HepG2 (cell line): ENCODE results near the gene KCNB1. TPM values are rescaled to one million over a fixed set of nuclear protein-coding genes. Genes with fewer than 3 reads are reported as not detected.

Experiments used
- ATAC-seq: fragments of 200-7000 bp; cut with Tn5 transposase; 3 replicates; pipeline ENCODE4 v1.9.1; 2020; ENCODE audit warnings: mild to moderate bottlenecking, moderate library complexity
- BruUV-seq: library from RNA; stranded (reverse); fragments of 400-500 nt; replicated peaks from 2 replicates; lab custom pipeline; 2021; lab: Mats Ljungman, UMichigan
- CTCF ChIA-PET: fragments of 300-600 bp; formaldehyde crosslinking; extraction: SDS; loops from one replicate; lab custom pipeline; 2021; ENCODE audit warnings: low total read pairs, inconsistent platforms, low intra/inter-chr PET ratio; lab: Yijun Ruan, JAX
- POLR2A ChIA-PET: fragments of 350-600 bp; sonication (Branson Sonifier 250); formaldehyde crosslinking; loops from one replicate; lab custom pipeline; 2020; ENCODE audit warnings: antibody characterized with exemption, inconsistent platforms; lab: Yijun Ruan, JAX
- DNase-seq: peaks from one replicate; pipeline ENCODE4 v3.0.0-alpha.2; 2015; ENCODE audit warnings: low spot score
- FAIRE-seq: peaks from 3 replicates; lab custom pipeline; 2011; peaks lifted over from hg19 to GRCh38; lab: Jason Lieb, UNC
- H2AFZ ChIP-seq: one replicate; pipeline ENCODE4 v1.6.1; 2011; ENCODE audit warnings: low read length, inconsistent platforms
- H3K27ac ChIP-seq: fragments of 300-600 bp; 3 replicates; pipeline ENCODE4 v1.8.0; 2011; ENCODE audit warnings: mixed run types, mild to moderate bottlenecking, mixed read lengths, low read length, inconsistent platforms; ENCODE audit not compliant: insufficient read depth; ENCODE audit errors: extremely low read length
- H3K27me3 ChIP-seq, 2 experiments: fragments of 200-600 bp in 1 of 2; 2 replicates in 1 of 2; 3 replicates in 1 of 2; pipeline versions ENCODE4 v1.6.0 to v1.8.0; 2011; ENCODE audit warnings: low read length in 2 of 2, mild to moderate bottlenecking in 2 of 2, moderate library complexity in 2 of 2, inconsistent platforms in 1 of 2; ENCODE audit not compliant: insufficient read depth in 2 of 2, control insufficient read depth in 1 of 2
- H3K36me3 ChIP-seq, 2 experiments: fragments of 200-600 bp in 1 of 2; replicated peaks in 1 of 2; 2 replicates in 1 of 2; 3 replicates in 1 of 2; pipeline versions ENCODE4 v1.5.1 to v1.8.0; 2011; ENCODE audit warnings: low read length in 2 of 2, inconsistent platforms in 1 of 2; ENCODE audit not compliant: insufficient read depth in 2 of 2, control insufficient read depth in 1 of 2
- H3K4me1 ChIP-seq: 2 replicates; pipeline ENCODE4 v1.5.1; 2012; ENCODE audit warnings: low read length, inconsistent platforms; ENCODE audit not compliant: insufficient read depth
- H3K4me2 ChIP-seq: 2 replicates; pipeline ENCODE4 v1.6.0; 2011; ENCODE audit warnings: low read depth, low read length, inconsistent platforms
- H3K4me3 ChIP-seq, 3 experiments: fragments of 200-600 bp in 1 of 3; sonication (generic), shearing (Covaris generic) in 1 of 3; replicated peaks in 1 of 3; 2 replicates each; pipeline ENCODE4 v1.5.1; 2011 to 2016; ENCODE audit warnings: low read length in 3 of 3, inconsistent platforms in 2 of 3, low read depth in 2 of 3, mild to moderate bottlenecking in 2 of 3, control low read depth in 1 of 3, mixed read lengths in 1 of 3; ENCODE audit not compliant: insufficient read depth in 1 of 3
- H3K79me2 ChIP-seq: one replicate; pipeline ENCODE4 v1.6.1; 2011; ENCODE audit warnings: low read length, inconsistent platforms; ENCODE audit not compliant: insufficient read depth
- H3K9ac ChIP-seq: 2 replicates; pipeline ENCODE4 v1.6.0; 2011; ENCODE audit warnings: mild to moderate bottlenecking, low read depth, low read length, inconsistent platforms; ENCODE audit not compliant: insufficient read depth
- H3K9me3 ChIP-seq: 2 replicates; pipeline ENCODE4 v1.5.1; 2012; ENCODE audit warnings: mild to moderate bottlenecking, low read length
- H4K20me1 ChIP-seq: 2 replicates; pipeline ENCODE4 v1.6.0; 2011; ENCODE audit warnings: inconsistent platforms, mild to moderate bottlenecking, low read length, moderate library complexity; ENCODE audit not compliant: insufficient read depth
- DMAP1 ChIP-seq: IDR thresholded peaks from 2 replicates; pipeline ENCODE4 v1.6.1; 2016
- DNMT3B ChIP-seq: conservative IDR thresholded peaks from 2 replicates; pipeline ENCODE4 v1.6.1; 2016; ENCODE audit warnings: missing biosample characterization, control low read depth
- IRF9 ChIP-seq: sonication (generic); formaldehyde crosslinking; IDR thresholded peaks from 2 replicates; pipeline ENCODE4 v1.8.0; 2022; ENCODE audit warnings: missing genetic modification reagents, mild to moderate bottlenecking, borderline replicate concordance
- SP1 ChIP-seq, 2 experiments: fragments of 450-650 bp in 1 of 2; sonication (generic) in 1 of 2; formaldehyde crosslinking in 1 of 2; IDR thresholded peaks; 2 replicates each; pipeline versions ENCODE4 v1.4.0 to v1.6.1; 2016 to 2020; ENCODE audit warnings: missing genetic modification reagents in 1 of 2
- TCF7 ChIP-seq: sonication (generic); IDR thresholded peaks from 2 replicates; pipeline ENCODE4 v1.6.1; 2016; ENCODE audit warnings: antibody characterized with exemption, low read depth
- THYN1 ChIP-seq: sonication (generic); formaldehyde crosslinking; IDR thresholded peaks from 2 replicates; pipeline ENCODE4 v1.8.1; 2023; ENCODE audit warnings: low read depth, mild to moderate bottlenecking, moderate library complexity, missing genetic modification reagents, borderline replicate concordance
- ZNF367 ChIP-seq: sonication (generic); formaldehyde crosslinking; IDR thresholded peaks from 2 replicates; pipeline ENCODE4 v1.4.0; 2020; ENCODE audit warnings: missing genetic modification reagents, borderline replicate concordance
- ZNF468 ChIP-seq: sonication (generic); formaldehyde crosslinking; IDR thresholded peaks from 2 replicates; pipeline ENCODE4 v1.8.0; 2022; ENCODE audit warnings: mild to moderate bottlenecking, moderate library complexity, missing genetic modification reagents
- WGBS: methylation state at CpG from one replicate; pipeline ENCODE4 v1.1.6; 2017; ENCODE audit warnings: low lambda C conversion rate; 5-methylcytosine and 5-hydroxymethylcytosine counted together
- in situ Hi-C: cut with HindIII; loops from 2 replicates; pipeline ENCODE4 v1.10.0; 2017; ENCODE audit warnings: low pct_unique_long_range_greater_than_20kb; ENCODE audit not compliant: extremely low pct_ligation_motif_present
- intact Hi-C: fragments of 100-400 bp; cut with micrococcal nuclease; formaldehyde crosslinking; loops from one replicate; pipeline ENCODE4 v1.10.0; 2022; ENCODE audit not compliant: unreplicated experiment
- polyA plus RNA-seq, 8 experiments: library from polyadenylated mRNA; depleted of rRNA in 3 of 8; stranded (reverse) in 7 of 8; unstranded in 1 of 8; fragments of >200 nt; fragmentation: Illumina TruSeq in 4 of 8; extraction: Trizol in 4 of 8; gene quantifications; 2 replicates each; pipeline versions ENCODE4 v1.2.1 to v1.2.3, GENCODE V29; 2011 to 2016; ENCODE audit warnings: low read depth in 4 of 8, missing spikeins in 1 of 8, mixed read lengths in 1 of 8; ENCODE audit not compliant: insufficient read depth in 1 of 8
- total RNA-seq, 5 experiments: library from RNA; depleted of rRNA; stranded (reverse); fragments of >200 nt; fragmentation: Illumina TruSeq; extraction: Trizol; gene quantifications; 2 replicates each; pipeline ENCODE4 v1.2.3, GENCODE V29; 2016; ENCODE audit warnings: low read depth in 1 of 5
- TF ChIP-seq, protein P1 (sequence below): sonication (generic); formaldehyde crosslinking; IDR thresholded peaks from 2 replicates; pipeline ENCODE4 v1.4.0; 2020; ENCODE audit warnings: missing genetic modification reagents, borderline replicate concordance
- TF ChIP-seq, protein P2 (sequence below): IDR thresholded peaks from 2 replicates; pipeline ENCODE4 v1.4.0; 2020; ENCODE audit warnings: mild to moderate bottlenecking, missing genetic modification reagents

Gene KCNB1
- total and polyA plus RNA-seq, 2 of the 13 experiments (the other 11 are each of a cell fraction or from before 2014, with no cell fraction given): 0.02 TPM; not detected in 1

DNA sequence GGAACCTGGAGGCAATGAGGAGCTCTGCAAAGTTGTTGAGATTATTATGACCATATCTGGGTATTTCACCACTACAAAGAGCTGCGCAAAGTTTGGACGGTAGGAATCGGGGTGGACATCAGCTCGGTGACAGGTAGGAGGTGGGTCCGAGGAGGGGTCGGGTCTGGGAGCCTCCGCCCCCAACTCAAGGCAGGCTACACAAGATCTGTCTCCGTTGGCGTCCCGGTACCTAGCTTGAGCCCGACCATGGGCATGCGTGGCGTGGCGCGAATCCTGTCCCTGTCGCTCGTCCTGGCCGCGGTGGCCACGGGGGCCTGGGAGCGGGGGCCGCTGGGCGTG, 164.4 kb downstream of the KCNB1 start:
- peaks cover 7 to 61% of the 10 kb centered on the region in 2 experiments; a peak in 4 of 5 replicates for H3K27me3 ChIP-seq
- no peaks in the 10 kb centered on the region for H3K36me3 ChIP-seq
- FAIRE-seq (no peak), ATAC-seq (peak; percentile 35), DNase-seq (no peak)
- no peaks in the 10 kb centered on the region; the same call in 1 of the 2 replicates for H4K20me1 ChIP-seq
- TF ChIP-seq ZNF468: 0 out of 2 replicates have a peak, but pooled peaks have one; percentile 44
- TF ChIP-seq, protein P1, sequence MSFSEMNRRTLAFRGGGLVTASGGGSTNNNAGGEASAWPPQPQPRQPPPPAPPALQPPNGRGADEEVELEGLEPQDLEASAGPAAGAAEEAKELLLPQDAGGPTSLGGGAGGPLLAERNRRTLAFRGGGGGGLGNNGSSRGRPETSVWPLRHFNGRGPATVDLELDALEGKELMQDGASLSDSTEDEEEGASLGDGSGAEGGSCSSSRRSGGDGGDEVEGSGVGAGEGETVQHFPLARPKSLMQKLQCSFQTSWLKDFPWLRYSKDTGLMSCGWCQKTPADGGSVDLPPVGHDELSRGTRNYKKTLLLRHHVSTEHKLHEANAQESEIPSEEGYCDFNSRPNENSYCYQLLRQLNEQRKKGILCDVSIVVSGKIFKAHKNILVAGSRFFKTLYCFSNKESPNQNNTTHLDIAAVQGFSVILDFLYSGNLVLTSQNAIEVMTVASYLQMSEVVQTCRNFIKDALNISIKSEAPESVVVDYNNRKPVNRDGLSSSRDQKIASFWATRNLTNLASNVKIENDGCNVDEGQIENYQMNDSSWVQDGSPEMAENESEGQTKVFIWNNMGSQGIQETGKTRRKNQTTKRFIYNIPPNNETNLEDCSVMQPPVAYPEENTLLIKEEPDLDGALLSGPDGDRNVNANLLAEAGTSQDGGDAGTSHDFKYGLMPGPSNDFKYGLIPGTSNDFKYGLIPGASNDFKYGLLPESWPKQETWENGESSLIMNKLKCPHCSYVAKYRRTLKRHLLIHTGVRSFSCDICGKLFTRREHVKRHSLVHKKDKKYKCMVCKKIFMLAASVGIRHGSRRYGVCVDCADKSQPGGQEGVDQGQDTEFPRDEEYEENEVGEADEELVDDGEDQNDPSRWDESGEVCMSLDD (CRISPR knock-in tag): no peak
- TF ChIP-seq THYN1 (CRISPR knock-in tag): no peak
- no peak overlapping the region for H3K27ac ChIP-seq
- BruUV-seq: no TSS peak
- ChIA-PET CTCF (no interaction called here), POLR2A (interaction anchor here (1.3 kb wide), 1 partner anchor 14 kb away, joined by 3 read pairs; no protein-coding TSS in a partner anchor)
- peak overlapping the region; percentile 29; the same call in 1 of the 2 replicates for H3K4me2 ChIP-seq
- 16% methylated on average over 21 of the region's 23 CpGs for WGBS
- no peaks in the 10 kb centered on the region for H3K79me2 ChIP-seq
- in situ Hi-C loops (no loop called here), intact Hi-C loops (loop anchor here (2.0 kb wide), 1 partner anchor 41 kb away; no protein-coding TSS in a partner anchor)
- H2AFZ ChIP-seq: no peak overlapping the region
- H3K9me3 ChIP-seq: no peaks in the 10 kb centered on the region
- peaks cover 9% of the 10 kb centered on the region; the same call in 1 of the 2 replicates for H3K4me1 ChIP-seq
- peak overlapping the region in 1 of 3 experiments; percentile 47; a peak in 1 of 6 replicates for H3K4me3 ChIP-seq
- H3K9ac ChIP-seq: no peak overlapping the region

DNA sequence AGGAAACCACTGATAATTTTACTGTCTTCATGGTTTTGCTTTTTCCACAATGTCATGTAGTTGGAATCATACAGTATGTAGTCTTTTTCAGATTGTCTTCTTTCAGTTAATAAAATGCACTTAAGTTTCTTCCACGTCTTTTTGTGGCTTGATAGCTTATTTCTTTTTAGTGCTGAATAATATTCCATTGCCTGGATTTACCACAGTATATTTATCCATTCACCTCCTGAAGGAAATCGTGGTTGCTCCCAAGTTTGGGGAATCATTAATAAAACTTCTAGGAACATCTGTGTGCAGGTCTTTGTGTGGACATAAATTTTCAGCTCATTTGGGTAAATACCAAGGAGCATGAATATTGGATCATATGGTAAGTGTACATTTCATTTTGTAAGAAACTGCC, 165.8 kb downstream of the KCNB1 start:
- H3K79me2 ChIP-seq: no peaks in the 10 kb centered on the region
- no peaks in the 10 kb centered on the region for H3K9me3 ChIP-seq
- under 1% methylated on average over 2 of the region's 2 CpGs for WGBS
- no peak overlapping the region for H3K27ac ChIP-seq
- CTCF ChIA-PET: interaction anchor here (0.7 kb wide), 1 partner anchor 17 kb away, joined by 3 read pairs; no protein-coding TSS in a partner anchor
- no peak for DNase-seq
- H3K27me3 ChIP-seq: peaks cover 8 to 60% of the 10 kb centered on the region in 2 experiments; a peak in 4 of 5 replicates
- H3K9ac ChIP-seq: no peak overlapping the region
- FAIRE-seq: no peak
- H3K4me3 ChIP-seq: no peak overlapping the region
- intact Hi-C loops: no loop called here
- peaks cover 9% of the 10 kb centered on the region; the same call in 1 of the 2 replicates for H3K4me1 ChIP-seq
- no TSS peak for BruUV-seq
- no peak overlapping the region for H3K4me2 ChIP-seq
- no peak for ATAC-seq
- H3K36me3 ChIP-seq: no peaks in the 10 kb centered on the region
- H2AFZ ChIP-seq: no peak overlapping the region
- in situ Hi-C loops: no loop called here
- POLR2A ChIA-PET: no interaction called here
- H4K20me1 ChIP-seq: no peaks in the 10 kb centered on the region; the same call in 1 of the 2 replicates
- TF ChIP-seq ZNF367 (CRISPR knock-in tag): no peak
- no peak for TF ChIP-seq DMAP1 (CRISPR knock-in tag)
- no peak for TF ChIP-seq SP1 (IDR thresholded peaks at IDR 0.05)
- no peak for TF ChIP-seq SP1 (CRISPR knock-in tag; IDR thresholded peaks at IDR 0.05)
- no peak for TF ChIP-seq IRF9
- no peak for TF ChIP-seq DNMT3B
- TF ChIP-seq, protein P2, sequence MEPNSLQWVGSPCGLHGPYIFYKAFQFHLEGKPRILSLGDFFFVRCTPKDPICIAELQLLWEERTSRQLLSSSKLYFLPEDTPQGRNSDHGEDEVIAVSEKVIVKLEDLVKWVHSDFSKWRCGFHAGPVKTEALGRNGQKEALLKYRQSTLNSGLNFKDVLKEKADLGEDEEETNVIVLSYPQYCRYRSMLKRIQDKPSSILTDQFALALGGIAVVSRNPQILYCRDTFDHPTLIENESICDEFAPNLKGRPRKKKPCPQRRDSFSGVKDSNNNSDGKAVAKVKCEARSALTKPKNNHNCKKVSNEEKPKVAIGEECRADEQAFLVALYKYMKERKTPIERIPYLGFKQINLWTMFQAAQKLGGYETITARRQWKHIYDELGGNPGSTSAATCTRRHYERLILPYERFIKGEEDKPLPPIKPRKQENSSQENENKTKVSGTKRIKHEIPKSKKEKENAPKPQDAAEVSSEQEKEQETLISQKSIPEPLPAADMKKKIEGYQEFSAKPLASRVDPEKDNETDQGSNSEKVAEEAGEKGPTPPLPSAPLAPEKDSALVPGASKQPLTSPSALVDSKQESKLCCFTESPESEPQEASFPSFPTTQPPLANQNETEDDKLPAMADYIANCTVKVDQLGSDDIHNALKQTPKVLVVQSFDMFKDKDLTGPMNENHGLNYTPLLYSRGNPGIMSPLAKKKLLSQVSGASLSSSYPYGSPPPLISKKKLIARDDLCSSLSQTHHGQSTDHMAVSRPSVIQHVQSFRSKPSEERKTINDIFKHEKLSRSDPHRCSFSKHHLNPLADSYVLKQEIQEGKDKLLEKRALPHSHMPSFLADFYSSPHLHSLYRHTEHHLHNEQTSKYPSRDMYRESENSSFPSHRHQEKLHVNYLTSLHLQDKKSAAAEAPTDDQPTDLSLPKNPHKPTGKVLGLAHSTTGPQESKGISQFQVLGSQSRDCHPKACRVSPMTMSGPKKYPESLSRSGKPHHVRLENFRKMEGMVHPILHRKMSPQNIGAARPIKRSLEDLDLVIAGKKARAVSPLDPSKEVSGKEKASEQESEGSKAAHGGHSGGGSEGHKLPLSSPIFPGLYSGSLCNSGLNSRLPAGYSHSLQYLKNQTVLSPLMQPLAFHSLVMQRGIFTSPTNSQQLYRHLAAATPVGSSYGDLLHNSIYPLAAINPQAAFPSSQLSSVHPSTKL (CRISPR knock-in tag): no peak
- TF ChIP-seq TCF7: no peak
